Measurements from ENCODE around the gene NT5C2. TPM values are rescaled to one million over a fixed set of nuclear protein-coding genes. Genes with fewer than 3 reads are reported as not detected.
"Not testable (repeated sequence)": the region's sequence is repeated elsewhere in the genome, so short reads cannot be mapped to it uniquely, and the experiment has no call there.

The NT5C2 gene
- total and polyA plus RNA-seq, 7 donors: 37.7 to 61.5 (median 49.2) TPM

GRCh38 chr10:103225939-103226338 lies 32.9 kb upstream of the NT5C2 start:
- Histone ChIP-seq H3K27ac (no peak overlapping the region), H3K36me3 (no peaks in the 10 kb centered on the region), H3K4me1 (peaks cover 0 to 28% (median 15%) of the 10 kb centered on the region in 4 donors), H3K4me3 (no peak overlapping the region), H3K9me3 (peaks cover 4 to 11% (median 10%) of the 10 kb centered on the region in 4 donors), H3K27me3 (no peaks in the 10 kb centered on the region)
- DNase-seq: no peak
- intact Hi-C loops (cut with DNase I): no loop called here
- TF ChIP-seq EP300 (IDR thresholded peaks at IDR 0.05) (no peak), POLR2A (IDR thresholded peaks at IDR 0.05) (no peak), CTCF (IDR thresholded peaks at IDR 0.05) (no peak), POLR2AphosphoS5 (IDR thresholded peaks at IDR 0.05) (no peak)

- intact Hi-C loops (cut with DNase I); DNase-seq; H3K27me3 ChIP-seq; H3K4me3 ChIP-seq; H3K36me3 ChIP-seq; H3K27ac ChIP-seq: not testable (repeated sequence)
- Histone ChIP-seq H3K4me1 (peaks cover 0 to 17% (median 8%) of the 10 kb centered on the region in 4 donors), H3K9me3 (peaks cover 4 to 11% (median 10%) of the 10 kb centered on the region in 4 donors)
- 75 to 88% methylated on average over 5 of the region's 5 CpGs for WGBS, 2 donors
Measured at GRCh38 chr10:103224721-103225120, 31.6 kb upstream of the NT5C2 start.

GRCh38 chr10:103224133-103224532 lies 31.1 kb upstream of the NT5C2 start:
- intact Hi-C loops (cut with DNase I): no loop called here
- no peak for DNase-seq
- H3K27me3 ChIP-seq: no peaks in the 10 kb centered on the region
- no peak for TF ChIP-seq POLR2A (IDR thresholded peaks at IDR 0.05)
- no peak overlapping the region for H3K27ac ChIP-seq
- H3K9me3 ChIP-seq: peaks cover 4 to 11% (median 10%) of the 10 kb centered on the region in 4 donors
- peaks cover 0 to 13% (median 8%) of the 10 kb centered on the region in 4 donors for H3K4me1 ChIP-seq
- no peak overlapping the region for H3K4me3 ChIP-seq
- 94 to 96% methylated on average over 4 of the region's 4 CpGs for WGBS, 2 donors
- no peaks in the 10 kb centered on the region for H3K36me3 ChIP-seq

GRCh38 chr10:103216362-103216761 lies 23.3 kb upstream of the NT5C2 start:
- intact Hi-C loops (cut with DNase I); H3K27ac ChIP-seq; H3K9me3 ChIP-seq; H3K36me3 ChIP-seq; H3K27me3 ChIP-seq; DNase-seq; H3K4me3 ChIP-seq: not testable (repeated sequence)
- 58 to 68% methylated on average over 4 of the region's 4 CpGs for WGBS, 2 donors
- peaks cover 0 to 14% (median 7%) of the 10 kb centered on the region in 4 donors for H3K4me1 ChIP-seq

- Histone ChIP-seq H3K27me3 (no peaks in the 10 kb centered on the region), H3K4me1 (peaks cover 0 to 14% (median 7%) of the 10 kb centered on the region in 4 donors), H3K27ac (no peak overlapping the region), H3K36me3 (no peaks in the 10 kb centered on the region), H3K4me3 (no peak overlapping the region), H3K9me3 (peaks cover 0 to 6% (median 0%) of the 10 kb centered on the region in 4 donors)
- TF ChIP-seq CTCF (IDR thresholded peaks at IDR 0.05) (no peak), POLR2AphosphoS5 (IDR thresholded peaks at IDR 0.05) (no peak), EP300 (IDR thresholded peaks at IDR 0.05) (no peak), POLR2A (IDR thresholded peaks at IDR 0.05) (no peak)
- no peak for DNase-seq
- intact Hi-C loops (cut with DNase I): no loop called here
- 93 to 96% methylated on average over 5 of the region's 5 CpGs for WGBS, 2 donors
Measured at GRCh38 chr10:103215601-103216000, 22.5 kb upstream of the NT5C2 start.

- H3K4me3 ChIP-seq; H3K36me3 ChIP-seq; DNase-seq; H3K27me3 ChIP-seq; H3K27ac ChIP-seq; intact Hi-C loops (cut with DNase I); H3K9me3 ChIP-seq: not testable (repeated sequence)
- 89 to 93% methylated on average over 4 of the region's 4 CpGs for WGBS, 2 donors
- peaks cover 0 to 10% (median 5%) of the 10 kb centered on the region in 4 donors for H3K4me1 ChIP-seq
Measured at GRCh38 chr10:103210262-103210661, 17.2 kb upstream of the NT5C2 start.

- H3K27ac ChIP-seq; H3K4me3 ChIP-seq; intact Hi-C loops (cut with DNase I); DNase-seq; H3K9me3 ChIP-seq; H3K36me3 ChIP-seq; H3K27me3 ChIP-seq: not testable (repeated sequence)
- 64 to 65% methylated on average over 3 of the region's 3 CpGs for WGBS, 2 donors
- H3K4me1 ChIP-seq: peaks cover 0 to 10% (median 5%) of the 10 kb centered on the region in 4 donors
Measured at GRCh38 chr10:103207643-103208042, 14.6 kb upstream of the NT5C2 start.

Data from sigmoid colon (tissue), 7 donors.